ENCODE data around the gene DHX30. TPM values are rescaled to one million over a fixed set of nuclear protein-coding genes. Genes with fewer than 3 reads are reported as not detected.

Gene DHX30
- total RNA-seq, 3 donors from 2014 or later: 46.4 to 72.4 (median 68.1) TPM

GRCh38 chr3:47892286-47893040 is 89.5 kb downstream of the DHX30 start:
- Histone ChIP-seq H3K4me1 (no peaks in the 10 kb centered on the region), H3K27ac (no peak overlapping the region), H3K27me3 (no peaks in the 10 kb centered on the region), H3K9me3 (no peaks in the 10 kb centered on the region), H3K4me3 (no peak overlapping the region), H3K36me3 (no peaks in the 10 kb centered on the region)
- no peak for DNase-seq (ENCODE audit: low spot score in 2 of 2)
- intact Hi-C loops (cut with DNase I; ENCODE audit: low total_unique reads): no loop called here
- TF ChIP-seq POLR2AphosphoS5 (IDR thresholded peaks at IDR 0.05): no peak
- no peak for TF ChIP-seq POLR2A (IDR thresholded peaks at IDR 0.05)
- TF ChIP-seq, protein P1, sequence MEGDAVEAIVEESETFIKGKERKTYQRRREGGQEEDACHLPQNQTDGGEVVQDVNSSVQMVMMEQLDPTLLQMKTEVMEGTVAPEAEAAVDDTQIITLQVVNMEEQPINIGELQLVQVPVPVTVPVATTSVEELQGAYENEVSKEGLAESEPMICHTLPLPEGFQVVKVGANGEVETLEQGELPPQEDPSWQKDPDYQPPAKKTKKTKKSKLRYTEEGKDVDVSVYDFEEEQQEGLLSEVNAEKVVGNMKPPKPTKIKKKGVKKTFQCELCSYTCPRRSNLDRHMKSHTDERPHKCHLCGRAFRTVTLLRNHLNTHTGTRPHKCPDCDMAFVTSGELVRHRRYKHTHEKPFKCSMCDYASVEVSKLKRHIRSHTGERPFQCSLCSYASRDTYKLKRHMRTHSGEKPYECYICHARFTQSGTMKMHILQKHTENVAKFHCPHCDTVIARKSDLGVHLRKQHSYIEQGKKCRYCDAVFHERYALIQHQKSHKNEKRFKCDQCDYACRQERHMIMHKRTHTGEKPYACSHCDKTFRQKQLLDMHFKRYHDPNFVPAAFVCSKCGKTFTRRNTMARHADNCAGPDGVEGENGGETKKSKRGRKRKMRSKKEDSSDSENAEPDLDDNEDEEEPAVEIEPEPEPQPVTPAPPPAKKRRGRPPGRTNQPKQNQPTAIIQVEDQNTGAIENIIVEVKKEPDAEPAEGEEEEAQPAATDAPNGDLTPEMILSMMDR (IDR thresholded peaks at IDR 0.05): no peak

GRCh38 chr3:47895241-47895640 is 92.3 kb downstream of the DHX30 start:
- no peak overlapping the region for H3K27ac ChIP-seq
- H3K36me3 ChIP-seq: no peaks in the 10 kb centered on the region
- no peak for DNase-seq (ENCODE audit: low spot score in 2 of 2)
- intact Hi-C loops (cut with DNase I; ENCODE audit: low total_unique reads): no loop called here
- no peak overlapping the region for H3K4me3 ChIP-seq
- no peaks in the 10 kb centered on the region for H3K27me3 ChIP-seq
- no peak for TF ChIP-seq POLR2A (IDR thresholded peaks at IDR 0.05)
- H3K9me3 ChIP-seq: no peaks in the 10 kb centered on the region
- H3K4me1 ChIP-seq: no peaks in the 10 kb centered on the region

DNA sequence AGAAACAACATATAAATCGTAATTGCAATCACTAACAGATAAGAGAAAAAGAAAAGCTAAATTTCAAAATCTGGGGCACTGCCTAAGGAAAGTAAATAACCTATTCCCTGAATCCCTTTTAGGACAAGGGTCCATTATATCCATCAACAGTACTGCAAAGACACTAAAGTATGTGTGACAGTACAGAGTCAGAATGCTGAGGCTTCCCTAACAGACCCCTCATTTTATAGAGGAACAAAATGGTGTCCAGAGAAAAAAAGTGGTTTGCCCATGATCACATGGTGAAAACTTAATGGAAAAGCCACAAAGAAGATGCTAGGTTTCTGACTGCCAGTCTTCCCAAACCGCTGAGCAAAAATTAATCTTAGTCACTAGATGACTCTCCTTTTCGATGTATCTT is 93.8 kb downstream of the DHX30 start:
- Histone ChIP-seq H3K4me3 (no peak overlapping the region), H3K36me3 (no peaks in the 10 kb centered on the region), H3K27me3 (no peaks in the 10 kb centered on the region), H3K4me1 (no peaks in the 10 kb centered on the region), H3K9me3 (no peaks in the 10 kb centered on the region), H3K27ac (no peak overlapping the region)
- TF ChIP-seq, protein P1 (IDR thresholded peaks at IDR 0.05): no peak
- TF ChIP-seq POLR2AphosphoS5 (IDR thresholded peaks at IDR 0.05): no peak
- no peak for TF ChIP-seq POLR2A (IDR thresholded peaks at IDR 0.05)
- DNase-seq (ENCODE audit: low spot score in 2 of 2): no peak
- intact Hi-C loops (cut with DNase I; ENCODE audit: low total_unique reads): no loop called here

GRCh38 chr3:47897954-47898353 is 95.0 kb downstream of the DHX30 start:
- intact Hi-C loops (cut with DNase I; ENCODE audit: low total_unique reads): loop anchor here (2.0 kb wide), 1 partner anchor 79 kb away; no protein-coding TSS in a partner anchor
- Histone ChIP-seq H3K27me3 (no peaks in the 10 kb centered on the region), H3K36me3 (no peaks in the 10 kb centered on the region), H3K4me3 (no peak overlapping the region), H3K4me1 (no peaks in the 10 kb centered on the region), H3K27ac (no peak overlapping the region), H3K9me3 (no peaks in the 10 kb centered on the region)
- DNase-seq (ENCODE audit: low spot score in 2 of 2): no peak
- TF ChIP-seq, protein P1 (IDR thresholded peaks at IDR 0.05): no peak
- no peak for TF ChIP-seq POLR2AphosphoS5 (IDR thresholded peaks at IDR 0.05)
- TF ChIP-seq POLR2A (IDR thresholded peaks at IDR 0.05): no peak

GRCh38 chr3:47899495-47900108 is 96.7 kb downstream of the DHX30 start:
- TF ChIP-seq POLR2A (IDR thresholded peaks at IDR 0.05) (no peak), POLR2AphosphoS5 (IDR thresholded peaks at IDR 0.05) (no peak)
- TF ChIP-seq, protein P1 (IDR thresholded peaks at IDR 0.05): no peak
- Histone ChIP-seq H3K9me3 (no peaks in the 10 kb centered on the region), H3K4me1 (no peaks in the 10 kb centered on the region), H3K4me3 (no peak overlapping the region), H3K27ac (no peak overlapping the region), H3K27me3 (no peaks in the 10 kb centered on the region), H3K36me3 (no peaks in the 10 kb centered on the region)
- intact Hi-C loops (cut with DNase I; ENCODE audit: low total_unique reads): loop anchor here (2.0 kb wide), 1 partner anchor 77 kb away; no protein-coding TSS in a partner anchor
- DNase-seq (ENCODE audit: low spot score in 2 of 2): no peak

Other genes with a start within 250 kb of the DHX30 start
- under 1 TPM; 0.44 to 0.98 (median 0.96) TPM for gene CSPG5, start 224.3 kb upstream of the DHX30 start, total RNA-seq
- gene SMARCC1, start 21.2 kb upstream of the DHX30 start, total RNA-seq: 10 to 100 TPM; 27.4 to 63.2 (median 61.9) TPM
- 100 to 1,000 TPM in 1 of 3 donors, 10 to 100 TPM in 2; 72.0 to 167 (median 99.0) TPM for gene MAP4, start 213.3 kb downstream of the DHX30 start, total RNA-seq

All from breast epithelium (tissue), 4 donors.